OCI-M2 (cell line): Measurements from ENCODE around the gene SCYGR4.

Experiments used
- DNase-seq: peaks from one replicate; lab custom pipeline; 2025; ENCODE audit not compliant: unreplicated experiment; lab: John Stamatoyannopoulos, UW

Gene SCYGR4

DNA sequence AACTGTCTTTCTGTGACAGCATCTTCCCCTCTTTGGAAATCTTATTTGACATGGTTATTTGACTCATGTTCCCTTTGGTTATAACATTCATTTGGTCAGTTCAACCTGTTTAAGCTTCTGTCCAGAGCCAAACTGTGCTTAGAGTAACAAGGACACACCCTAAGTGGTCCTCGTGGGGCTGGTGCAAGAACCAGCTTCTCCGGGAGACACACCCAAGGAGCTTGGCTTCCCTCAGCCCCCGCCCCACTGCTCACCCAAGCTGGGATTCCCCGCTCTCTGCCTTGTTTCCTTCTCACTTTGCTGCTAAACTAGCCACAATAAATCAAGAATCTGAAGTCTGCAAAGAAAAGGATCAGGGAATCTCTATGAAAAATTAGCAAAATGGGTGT, 4.0 kb upstream of the SCYGR4 start:
- DNase-seq, result no peak

DNA sequence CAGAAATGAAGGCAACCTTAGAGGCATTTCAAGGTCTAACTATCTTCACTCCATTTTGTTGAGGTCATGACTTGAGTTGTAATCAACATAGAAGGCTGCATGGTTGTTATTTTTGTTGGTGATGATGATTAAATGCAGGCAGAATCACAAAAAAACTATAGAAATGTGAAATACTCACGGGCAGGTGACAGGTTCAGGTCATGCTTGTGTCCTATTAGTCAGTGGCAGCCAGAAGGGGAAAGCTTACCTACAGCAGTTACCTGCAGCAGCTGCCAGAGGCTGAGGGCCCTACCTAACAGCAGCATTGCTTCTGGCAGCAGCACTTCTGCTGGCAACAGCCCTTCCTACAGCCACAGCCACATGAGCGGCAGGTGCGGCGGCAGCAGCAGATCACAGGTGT, 3.1 kb upstream of the SCYGR4 start:
- no peak for DNase-seq

- no peak for DNase-seq
Observed at GRCh38 chr2:227614740-227615139, 2.6 kb upstream of the SCYGR4 start, which contains the start of gene SCYGR3. Gene SCYGR3, minus strand, starts transcription at chr2:227614840. Its CDS starts 0 bp downstream, at chr2:227614840.

- no peak for DNase-seq
Observed at GRCh38 chr2:227615181-227615580, 2.1 kb upstream of the SCYGR4 start.

DNA sequence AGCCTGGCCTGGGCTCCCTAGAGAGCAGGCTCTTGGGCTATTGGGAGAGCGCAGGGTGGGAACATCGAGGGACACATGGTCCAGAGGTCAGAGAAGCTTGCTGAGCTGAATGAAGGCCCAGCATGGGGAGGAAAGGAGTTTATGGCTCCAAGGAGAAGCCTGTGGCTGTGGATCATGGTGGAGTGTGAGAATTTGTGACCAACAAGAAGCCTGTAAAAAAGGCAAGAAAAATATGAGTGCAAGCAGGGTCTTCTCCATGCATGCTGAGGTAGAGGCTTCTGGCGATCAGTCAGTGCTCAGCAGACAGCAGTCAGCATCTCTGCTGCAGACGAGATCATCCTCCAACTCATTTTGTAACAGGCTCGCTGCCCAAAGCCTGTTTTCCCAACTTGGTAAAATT, 1.4 kb upstream of the SCYGR4 start:
- no peak for DNase-seq

DNA sequence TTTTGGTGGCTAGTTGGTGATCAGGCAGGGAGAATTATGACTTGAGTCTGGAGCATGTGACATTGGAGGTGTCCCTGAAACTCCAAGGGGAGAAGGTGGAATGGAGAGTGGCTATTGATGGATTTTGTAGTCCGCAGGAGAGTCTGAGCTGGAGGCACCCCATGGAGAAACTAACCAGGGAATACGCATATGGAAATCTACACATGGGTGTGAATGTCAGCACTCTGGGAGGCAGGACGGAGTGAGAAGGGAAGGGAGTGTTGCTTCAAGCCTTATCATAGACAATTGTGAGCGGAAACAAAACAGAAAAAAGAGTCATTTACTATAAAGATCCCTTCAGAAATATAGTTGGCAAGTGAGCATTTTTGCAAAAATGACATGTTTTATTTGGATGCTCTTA, 667 bp upstream of the SCYGR4 start:
- no peak for DNase-seq

DNA sequence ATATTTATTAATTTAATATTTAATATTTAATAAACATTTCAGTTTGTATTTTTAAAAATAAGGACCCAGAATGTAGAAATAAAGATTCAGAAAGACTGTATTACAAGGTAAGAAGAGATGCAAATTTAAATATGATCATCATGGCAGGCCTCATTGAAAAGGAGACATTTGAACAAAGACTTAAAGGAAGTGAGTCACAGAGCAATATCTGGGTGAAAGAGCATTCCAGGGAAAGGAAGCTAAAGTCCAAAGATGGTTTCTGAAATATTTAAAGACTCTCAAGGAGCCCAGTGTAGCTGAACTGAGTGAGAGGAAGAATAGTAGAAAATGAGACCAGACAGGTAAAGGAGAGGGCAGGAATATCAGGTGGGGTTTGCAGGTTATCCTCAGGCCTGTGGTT, 5.9 kb downstream of the SCYGR4 start:
- no peak for DNase-seq

- no peak for DNase-seq
Observed at GRCh38 chr2:227625420-227625819, 8.1 kb downstream of the SCYGR4 start.

GRCh38 chr2:227626580-227627151, 9.4 kb downstream of the SCYGR4 start:
- no peak for DNase-seq

- no peak for DNase-seq
Observed at GRCh38 chr2:227627769-227628168, 10.5 kb downstream of the SCYGR4 start.

DNA sequence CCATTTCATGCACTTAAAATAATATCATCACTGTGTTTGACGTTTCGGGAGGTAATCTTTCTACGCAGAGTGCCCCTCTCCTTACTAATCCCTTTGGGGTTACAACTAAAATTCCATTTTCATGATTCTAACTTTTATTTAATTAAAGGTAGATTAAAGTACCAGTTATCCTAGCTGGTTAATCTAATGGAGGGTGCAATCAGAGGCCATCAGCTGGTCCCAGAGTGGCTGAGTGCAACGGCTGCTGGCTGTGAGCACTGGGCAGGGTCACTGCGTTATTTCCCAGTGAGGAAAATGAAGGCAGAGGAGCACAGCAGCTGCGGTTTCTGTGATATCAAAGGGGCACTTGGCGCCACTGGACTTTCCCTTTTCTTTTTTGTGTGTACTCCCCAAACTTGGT, 12.1 kb downstream of the SCYGR4 start:
- no peak for DNase-seq

DNA sequence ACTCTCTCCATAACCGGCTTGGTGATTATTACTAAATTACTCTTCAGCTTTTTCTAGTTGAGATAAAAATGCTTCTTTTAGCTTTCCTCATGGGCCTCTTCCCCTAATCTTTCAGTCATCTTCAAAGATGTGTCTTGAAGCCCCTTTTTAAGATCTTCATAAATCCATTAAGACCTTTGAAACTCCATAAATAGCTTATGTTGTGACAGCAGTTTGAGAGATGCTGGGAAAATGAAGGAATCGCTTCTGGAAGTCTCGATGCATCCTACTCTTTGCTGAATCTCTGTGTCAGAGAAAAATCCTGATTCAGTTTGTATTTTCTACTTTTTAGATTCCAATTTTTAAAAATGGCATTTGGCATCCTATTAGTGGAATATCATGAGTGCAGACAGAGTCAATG, 13.0 kb downstream of the SCYGR4 start:
- no peak for DNase-seq

- no peak for DNase-seq
Observed at GRCh38 chr2:227632827-227633226, 15.5 kb downstream of the SCYGR4 start.

DNA sequence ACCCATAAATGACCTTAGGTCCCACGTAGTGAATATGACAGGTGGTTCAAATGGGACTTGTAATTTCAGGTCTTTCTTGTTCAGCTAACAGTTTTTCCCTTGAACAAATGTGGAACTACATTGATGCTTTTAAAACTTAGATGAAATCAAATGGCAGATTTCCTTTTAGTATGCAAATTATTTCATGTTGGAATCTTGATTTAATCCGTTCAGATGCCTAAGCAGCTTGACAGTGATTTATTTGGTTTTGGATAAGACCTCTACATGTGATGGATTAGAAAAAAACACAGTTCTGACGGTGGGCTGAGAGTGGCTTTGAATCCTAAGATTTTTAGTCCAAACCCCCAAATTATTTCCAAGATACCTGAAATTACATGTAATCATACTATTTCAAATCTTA, 16.9 kb downstream of the SCYGR4 start:
- DNase-seq, result no peak

GRCh38 chr2:227642656-227643055, 25.4 kb downstream of the SCYGR4 start:
- DNase-seq, result no peak

- DNase-seq, result no peak
Observed at GRCh38 chr2:227643990-227644551, 26.8 kb downstream of the SCYGR4 start.

GRCh38 chr2:227653419-227653818, 36.1 kb downstream of the SCYGR4 start:
- DNase-seq, result no peak

DNA sequence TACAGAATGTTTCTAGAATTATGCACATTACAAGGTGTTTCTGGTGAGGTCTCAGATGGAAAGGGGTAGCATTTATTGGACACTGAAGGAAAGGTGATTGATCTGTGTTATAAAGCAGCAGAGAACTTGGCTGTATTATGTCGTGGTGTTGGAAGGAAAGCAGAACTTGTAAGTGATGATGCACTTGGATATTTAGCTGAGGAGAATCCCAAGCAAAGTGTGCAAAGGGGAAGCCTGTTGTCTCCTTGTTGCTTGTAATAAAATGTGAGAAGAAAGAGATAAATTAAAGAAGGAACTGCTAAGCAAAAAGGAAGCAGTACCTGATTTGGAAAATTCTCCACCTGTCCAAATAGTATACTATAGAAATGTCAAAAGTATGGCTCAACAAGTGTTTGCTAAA, 37.1 kb downstream of the SCYGR4 start:
- no peak for DNase-seq

DNA sequence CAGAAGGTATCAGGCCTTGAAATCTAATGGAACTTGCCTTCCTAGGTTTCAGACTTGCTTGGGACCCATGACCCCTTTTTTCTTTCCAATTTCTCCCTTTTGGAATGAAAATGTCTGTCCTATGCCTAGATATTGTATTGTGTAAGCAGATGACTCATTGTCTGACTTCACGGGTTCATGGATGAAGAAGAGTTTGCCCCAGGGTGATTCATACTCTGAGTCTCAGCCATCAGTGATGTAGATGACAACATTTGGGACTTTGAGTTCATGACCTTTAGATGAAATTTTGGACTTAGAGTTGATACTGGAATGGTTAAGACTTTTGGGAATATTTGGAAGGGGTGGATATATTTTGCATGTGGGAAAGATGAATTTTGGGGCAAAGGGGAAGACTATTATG, 38.2 kb downstream of the SCYGR4 start:
- no peak for DNase-seq

DNA sequence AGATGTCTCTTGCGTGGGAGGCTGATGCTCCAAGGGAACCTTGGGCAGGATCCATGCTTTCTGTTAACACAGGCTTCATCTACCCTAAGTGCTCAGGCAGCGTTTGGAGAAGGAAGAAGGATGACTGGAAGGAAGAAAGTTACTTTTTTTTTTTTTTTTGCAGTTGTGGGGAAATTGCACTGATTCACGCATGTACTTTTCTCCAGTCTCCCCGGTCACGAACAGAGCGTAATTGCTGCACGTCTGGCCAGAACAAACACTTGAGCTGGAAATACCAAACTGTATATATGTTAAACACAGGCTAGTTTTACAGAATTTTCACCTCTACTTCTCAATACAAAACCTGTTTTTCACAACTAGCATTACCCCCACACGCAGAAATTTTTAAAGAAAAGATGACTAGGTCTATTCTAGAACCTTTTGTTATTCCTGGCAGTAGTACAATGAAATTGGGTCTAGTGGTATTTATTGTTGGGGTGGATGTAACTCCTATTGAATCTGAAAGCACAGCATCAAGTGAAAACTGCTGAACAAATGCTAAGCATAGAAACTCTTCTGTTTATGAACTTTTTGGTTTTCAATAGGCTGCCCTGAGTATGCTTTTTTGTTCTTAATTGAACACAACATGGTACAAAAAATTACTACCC, 40.0 kb downstream of the SCYGR4 start:
- DNase-seq, result no peak

- DNase-seq, result no peak
Observed at GRCh38 chr2:227661025-227661649, 43.8 kb downstream of the SCYGR4 start.

GRCh38 chr2:227661827-227662226, 44.5 kb downstream of the SCYGR4 start:
- DNase-seq, result no peak
